ENCODE results near the gene SNX11. TPM values are rescaled to one million over a fixed set of nuclear protein-coding genes. Genes with fewer than 3 reads are reported as not detected.

Gene SNX11
- total RNA-seq, 1 donor from 2014 or later = 18.5 TPM

DNA sequence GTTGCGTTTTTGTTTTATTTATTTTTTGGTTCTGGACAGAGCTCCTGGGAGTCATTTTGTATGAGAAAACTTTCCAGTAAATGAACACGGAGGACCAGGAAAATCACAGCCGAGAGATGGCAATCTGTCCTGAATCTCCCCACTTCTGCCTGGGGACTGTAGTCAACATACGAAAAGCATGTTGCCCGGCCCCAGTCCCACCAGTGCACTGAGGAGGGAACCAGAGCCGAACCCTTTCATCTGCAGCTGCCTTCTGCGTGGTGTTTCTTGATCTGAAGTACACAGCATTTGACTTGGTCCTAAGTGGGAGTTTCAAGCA lies 18.9 kb downstream of the SNX11 start:
- intact Hi-C loops (cut with DNase I) = no loop called here
- DNase-seq (ENCODE audit: low spot score) (peak; percentile 47), ATAC-seq (peak; percentile 44)

GRCh38 chr17:48127371-48128051 lies 19.9 kb downstream of the SNX11 start:
- DNase-seq (ENCODE audit: low spot score) = peak; percentile 50
- no peak for ATAC-seq
- intact Hi-C loops (cut with DNase I) = no loop called here

GRCh38 chr17:48128400-48128799 lies 20.8 kb downstream of the SNX11 start:
- ATAC-seq (no peak), DNase-seq (ENCODE audit: low spot score) (no peak)
- intact Hi-C loops (cut with DNase I) = no loop called here

GRCh38 chr17:48129981-48130380 lies 22.4 kb downstream of the SNX11 start:
- intact Hi-C loops (cut with DNase I) = loop anchor here (2.0 kb wide), 1 partner anchor 105 kb away; no protein-coding TSS in a partner anchor
- no peak for DNase-seq (ENCODE audit: low spot score)
- no peak for ATAC-seq

DNA sequence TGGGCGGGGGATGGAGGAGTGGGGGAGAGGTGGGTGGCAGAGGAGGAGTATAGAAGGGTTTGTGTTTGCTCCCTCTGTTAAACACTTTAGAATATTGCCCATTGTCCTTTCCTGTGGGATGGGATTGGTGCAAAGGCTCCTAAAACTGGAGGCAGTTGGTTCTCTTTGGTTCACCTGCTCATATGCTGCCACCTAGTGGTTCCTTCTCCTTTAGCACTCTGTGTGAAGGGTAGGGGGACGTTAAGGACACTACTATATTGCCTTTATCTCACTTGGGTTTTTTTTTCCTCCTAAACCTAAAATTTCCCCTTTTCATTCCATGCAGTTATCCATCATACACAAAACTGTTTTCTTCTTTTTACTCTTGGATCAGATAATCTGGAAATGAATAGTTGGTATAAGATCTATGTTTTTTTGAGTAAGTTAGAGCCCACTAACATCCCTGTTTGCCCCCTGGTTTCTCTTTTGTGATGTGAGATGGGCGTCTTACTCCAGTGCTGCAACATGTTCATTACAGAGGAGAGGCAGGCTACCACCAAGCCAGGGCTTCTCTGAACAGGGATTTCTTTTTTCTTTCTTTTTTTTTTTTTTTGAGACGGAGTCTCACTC lies 23.8 kb downstream of the SNX11 start:
- DNase-seq (ENCODE audit: low spot score) (peak; percentile 65), ATAC-seq (peak; percentile 93)
- intact Hi-C loops (cut with DNase I) = loop anchor here (2.0 kb wide), 1 partner anchor 107 kb away; no protein-coding TSS in a partner anchor

DNA sequence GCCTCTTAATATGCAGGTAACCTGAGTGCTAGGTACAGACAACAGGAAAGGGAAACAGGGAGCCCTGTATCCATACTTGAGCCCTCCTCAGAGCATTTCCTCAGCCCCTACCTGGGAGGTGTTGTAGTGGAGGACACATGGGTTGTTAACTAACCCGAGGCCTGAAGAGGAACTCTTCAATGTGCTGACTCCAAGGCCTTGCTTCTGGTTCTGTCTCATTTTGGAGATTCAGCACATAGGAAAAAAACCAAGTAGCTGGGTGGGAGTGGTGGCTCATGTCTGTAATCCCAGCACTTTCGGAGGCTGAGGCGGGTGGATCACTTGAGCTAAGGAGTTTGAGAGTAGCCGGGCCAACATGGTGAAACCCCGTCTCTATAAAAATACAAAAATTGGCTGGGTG lies 24.8 kb downstream of the SNX11 start:
- DNase-seq (ENCODE audit: low spot score) = peak; percentile 39
- ATAC-seq = peak; percentile 56
- intact Hi-C loops (cut with DNase I) = no loop called here

DNA sequence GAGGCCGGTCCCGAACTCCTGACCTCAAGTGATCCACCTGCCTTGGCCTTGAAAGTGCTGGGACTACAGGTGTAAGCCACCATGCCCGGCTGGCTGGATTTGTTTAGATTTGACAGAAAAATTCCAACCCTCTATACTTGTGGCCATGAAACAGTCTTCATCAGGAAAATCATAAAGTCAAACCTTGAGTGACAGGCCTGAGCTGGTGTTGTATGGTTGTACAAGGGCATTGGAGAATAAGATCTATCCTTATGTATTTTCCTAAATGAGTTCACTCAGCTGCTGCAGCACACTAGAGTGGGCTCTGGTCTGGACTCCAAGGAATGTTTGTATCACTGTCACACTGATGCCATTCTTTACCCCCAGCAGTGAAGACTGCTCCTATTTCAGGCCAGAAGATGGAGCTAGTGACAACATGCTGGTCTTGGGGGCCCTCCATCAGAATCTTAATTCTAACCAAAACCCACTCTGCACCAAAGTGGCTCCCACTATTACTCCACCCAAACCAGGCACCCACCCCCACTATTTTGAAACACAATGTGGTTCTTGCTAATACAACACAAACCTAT lies 27.4 kb downstream of the SNX11 start:
- DNase-seq (ENCODE audit: low spot score) (peak; percentile 22), ATAC-seq (no peak)
- intact Hi-C loops (cut with DNase I) = no loop called here

DNA sequence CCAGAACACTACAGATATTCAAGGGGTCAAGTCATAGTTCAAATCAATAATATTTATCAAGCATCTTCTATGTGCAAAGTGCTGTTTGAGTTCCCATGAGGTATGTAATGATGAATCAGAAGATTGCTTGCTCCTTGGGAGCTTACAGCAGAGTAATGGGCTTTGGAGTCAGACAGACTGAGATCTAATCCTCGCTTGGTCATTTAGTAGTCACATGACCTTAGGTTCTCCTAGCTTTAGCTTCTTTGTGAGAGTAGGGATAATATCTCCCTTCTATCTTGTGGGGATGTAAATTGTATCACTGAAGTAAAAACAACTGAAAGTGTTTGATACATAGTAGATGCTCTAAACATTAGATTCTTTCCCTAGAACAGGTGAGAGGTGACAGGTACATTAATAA lies 30.1 kb downstream of the SNX11 start:
- no peak for ATAC-seq
- intact Hi-C loops (cut with DNase I) = no loop called here
- DNase-seq (ENCODE audit: low spot score) = no peak

DNA sequence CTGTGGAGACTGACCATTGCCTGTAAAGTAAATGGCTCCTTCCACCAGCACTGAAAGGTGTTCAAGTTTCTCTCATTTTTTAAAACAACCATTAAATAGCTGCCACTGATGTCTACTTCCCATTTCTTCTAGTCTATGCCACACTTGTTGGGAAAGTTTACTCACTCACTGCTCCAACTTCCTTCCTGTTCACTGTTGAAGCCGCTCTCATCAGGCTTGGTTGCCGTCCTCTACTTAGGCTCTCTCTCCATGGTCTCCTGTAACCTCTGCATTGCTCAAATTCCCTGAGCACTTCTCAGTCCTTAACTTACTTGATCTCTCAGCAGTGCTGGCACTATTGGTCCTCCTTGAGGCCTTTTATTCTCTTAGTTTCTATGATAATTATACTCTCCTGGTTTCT lies 32.4 kb downstream of the SNX11 start:
- DNase-seq (ENCODE audit: low spot score) (peak; percentile 17), ATAC-seq (peak; percentile 36)
- intact Hi-C loops (cut with DNase I) = no loop called here

GRCh38 chr17:48143629-48144028 lies 36.1 kb downstream of the SNX11 start:
- ATAC-seq = no peak
- no peak for DNase-seq (ENCODE audit: low spot score)
- intact Hi-C loops (cut with DNase I) = no loop called here

- intact Hi-C loops (cut with DNase I) = no loop called here
- DNase-seq (ENCODE audit: low spot score) (no peak), ATAC-seq (no peak)
Measured at GRCh38 chr17:48144231-48144630, 36.7 kb downstream of the SNX11 start.

DNA sequence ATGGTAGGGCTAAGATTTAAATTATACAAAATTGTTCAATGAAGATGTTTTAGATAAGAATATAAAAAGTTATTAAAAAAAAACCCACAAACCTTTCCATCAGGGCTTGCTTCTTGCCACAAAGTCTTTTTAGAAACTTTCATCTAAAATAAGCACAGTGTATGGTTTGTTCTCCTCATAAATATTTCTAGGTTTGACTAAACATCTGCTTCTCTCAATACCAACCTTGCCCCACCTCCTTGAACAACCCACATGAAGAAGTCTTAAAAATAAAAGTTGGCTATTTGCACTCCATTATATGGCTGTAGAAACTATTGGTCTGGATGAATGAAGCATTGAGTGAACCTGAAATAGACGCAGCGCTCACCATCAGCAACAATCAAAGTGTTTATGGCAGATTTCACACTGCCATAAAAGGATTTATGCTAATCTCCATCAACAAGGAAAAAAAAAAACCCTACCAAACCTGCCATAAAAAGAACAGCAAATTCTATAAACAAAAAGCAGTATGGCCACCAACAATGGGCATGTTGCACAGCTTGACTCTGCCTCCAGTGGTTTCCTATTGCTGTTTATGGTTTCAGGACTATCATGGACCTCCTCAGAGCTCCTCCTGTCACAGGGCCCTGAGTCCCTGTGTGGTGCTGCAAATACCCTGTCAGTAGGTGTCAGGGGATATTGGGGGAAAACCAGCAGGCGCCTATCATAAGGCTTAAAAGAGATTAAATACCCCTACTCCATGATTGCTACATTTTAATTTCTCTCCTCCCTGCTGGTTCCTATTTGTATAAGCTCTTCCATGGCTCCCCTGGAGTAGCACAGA lies 37.6 kb downstream of the SNX11 start:
- DNase-seq (ENCODE audit: low spot score) = no peak
- no peak for ATAC-seq
- intact Hi-C loops (cut with DNase I) = no loop called here

DNA sequence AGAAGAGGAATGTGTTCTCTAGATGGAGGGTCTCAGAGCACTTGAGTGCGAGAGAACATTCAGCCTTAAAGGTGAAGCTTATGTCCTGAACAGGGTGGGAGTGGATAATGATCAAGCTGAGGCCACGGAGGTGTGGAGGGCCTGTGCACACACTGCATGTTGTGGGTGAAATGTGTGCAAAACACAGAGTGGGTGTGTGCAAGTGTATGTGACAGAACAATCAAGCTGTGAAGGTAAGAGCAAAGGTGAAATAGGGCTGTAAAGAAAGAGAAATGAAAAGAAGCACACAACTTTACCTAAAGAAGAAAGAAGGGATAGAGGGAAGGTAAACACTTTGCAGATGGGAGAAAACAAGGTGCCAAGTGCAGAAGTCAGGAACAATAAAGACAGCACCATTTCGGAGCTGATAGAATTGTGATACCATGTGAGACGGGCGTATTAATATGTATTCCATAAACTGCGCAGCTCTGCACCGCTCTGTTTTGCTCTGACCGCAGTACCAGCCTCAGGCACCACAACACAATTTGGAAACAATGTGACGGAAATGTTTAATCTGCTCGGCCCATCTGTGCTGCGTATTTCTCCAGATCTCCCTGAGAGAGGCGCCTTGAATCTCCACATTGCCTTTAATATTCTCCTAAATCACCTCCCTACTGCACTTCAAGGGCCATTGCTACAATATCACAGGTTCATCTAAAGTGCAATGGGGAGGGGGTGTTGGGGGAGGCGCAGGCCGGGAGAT lies 40.6 kb downstream of the SNX11 start:
- intact Hi-C loops (cut with DNase I) = no loop called here
- no peak for DNase-seq (ENCODE audit: low spot score)
- no peak for ATAC-seq

DNA sequence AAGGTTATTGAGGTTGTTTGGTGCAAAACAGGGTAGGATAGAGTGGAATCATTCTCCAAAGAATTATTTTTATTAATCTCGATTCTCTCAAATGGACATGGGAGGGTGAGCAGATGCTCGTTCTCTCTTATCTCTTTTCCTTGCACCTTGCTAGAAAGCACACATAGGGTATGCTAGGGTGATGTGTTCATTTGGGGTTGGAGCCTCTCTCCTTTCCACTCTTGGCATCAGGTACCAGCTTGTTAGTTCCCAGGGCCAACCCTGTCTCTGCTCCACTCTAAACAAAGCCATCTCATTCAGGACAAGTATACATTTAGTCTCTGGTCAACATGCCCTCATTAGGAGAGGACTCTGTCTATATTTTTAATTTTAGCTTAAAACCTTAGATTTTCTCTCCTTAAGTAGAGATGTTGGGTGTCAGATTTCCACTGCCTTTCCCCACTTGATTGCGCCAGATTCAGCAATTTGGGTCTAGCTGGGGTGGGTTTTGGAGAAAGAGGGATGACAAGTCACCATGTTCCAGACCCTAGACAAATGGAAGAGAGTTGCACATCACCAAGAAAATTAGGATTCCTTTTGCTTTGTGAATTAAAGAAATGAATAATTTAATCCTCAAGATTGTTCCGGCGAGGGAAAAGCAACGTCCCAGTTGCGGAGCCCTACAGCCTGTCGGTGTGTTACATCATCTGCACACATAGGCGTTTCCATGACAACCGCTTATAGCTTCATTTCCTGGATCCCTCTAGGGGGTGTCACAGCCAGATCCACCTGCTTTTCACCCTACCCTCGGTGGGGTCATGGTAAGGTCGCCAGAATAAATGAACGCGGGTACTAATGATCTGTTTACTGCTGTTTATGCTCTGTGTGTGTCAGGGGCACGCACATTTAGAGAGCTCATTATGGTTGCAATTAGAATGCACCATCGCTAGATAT lies 41.6 kb downstream of the SNX11 start:
- intact Hi-C loops (cut with DNase I) = no loop called here
- no peak for ATAC-seq
- DNase-seq (ENCODE audit: low spot score) = no peak

GRCh38 chr17:48149787-48150463 lies 42.4 kb downstream of the SNX11 start:
- no peak for DNase-seq (ENCODE audit: low spot score)
- no peak for ATAC-seq
- intact Hi-C loops (cut with DNase I) = no loop called here

DNA sequence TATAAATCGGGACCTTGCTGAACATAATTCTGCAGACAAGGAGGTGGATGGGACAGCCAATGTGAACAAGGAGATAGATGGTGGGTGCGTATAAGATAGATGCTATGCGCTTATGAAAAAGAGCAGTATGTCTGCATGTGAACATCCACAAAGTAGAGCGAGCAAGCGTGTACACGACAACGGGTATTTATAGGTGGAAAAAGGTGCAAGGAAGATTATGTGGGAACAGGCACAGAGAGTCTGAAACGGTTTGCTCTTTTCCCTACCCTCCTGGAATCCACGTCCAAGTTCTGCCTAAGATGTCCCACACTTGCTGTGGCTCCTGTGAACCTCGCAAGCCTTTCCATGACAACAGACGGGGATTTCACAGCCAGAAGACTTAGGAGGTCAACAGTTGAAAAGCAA lies 43.0 kb downstream of the SNX11 start:
- intact Hi-C loops (cut with DNase I) = no loop called here
- ATAC-seq = no peak
- no peak for DNase-seq (ENCODE audit: low spot score)

DNA sequence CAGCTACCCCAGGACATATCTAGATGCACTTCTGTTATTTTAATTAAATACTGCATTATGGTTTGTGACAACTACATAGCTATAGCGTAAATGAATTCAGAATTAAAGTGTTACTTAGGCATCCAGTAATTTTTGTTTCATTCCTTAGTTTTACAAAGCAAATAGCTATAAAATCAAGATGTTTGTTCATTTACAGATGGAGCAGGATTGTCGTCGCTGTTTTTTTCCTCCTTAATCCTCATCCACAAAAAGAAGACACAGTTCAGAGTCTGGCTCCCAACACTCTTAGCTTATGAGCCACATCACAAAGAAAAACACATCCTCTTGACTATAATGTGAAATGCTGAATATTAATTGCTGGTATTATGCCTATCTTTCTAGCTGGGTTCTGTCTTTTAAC lies 43.7 kb downstream of the SNX11 start:
- intact Hi-C loops (cut with DNase I) = no loop called here
- DNase-seq (ENCODE audit: low spot score) (no peak), ATAC-seq (no peak)

- intact Hi-C loops (cut with DNase I) = no loop called here
- ATAC-seq = no peak
- DNase-seq (ENCODE audit: low spot score) = no peak
Measured at GRCh38 chr17:48152289-48152688, 44.7 kb downstream of the SNX11 start.
